GM21737 (cell line): Measurements from ENCODE around the gene CHN2.
"Not testable (repeated sequence)": the region's sequence is repeated elsewhere in the genome, so short reads cannot be mapped to it uniquely, and the experiment has no call there.

Experiments used
- ATAC-seq: cut with Tn5 transposase; IDR thresholded peaks from one replicate; pipeline ENCODE4 v1.9.1; 2021; ENCODE audit warnings: mild to moderate bottlenecking, moderate library complexity; ENCODE audit not compliant: unreplicated experiment

The CHN2 gene

DNA sequence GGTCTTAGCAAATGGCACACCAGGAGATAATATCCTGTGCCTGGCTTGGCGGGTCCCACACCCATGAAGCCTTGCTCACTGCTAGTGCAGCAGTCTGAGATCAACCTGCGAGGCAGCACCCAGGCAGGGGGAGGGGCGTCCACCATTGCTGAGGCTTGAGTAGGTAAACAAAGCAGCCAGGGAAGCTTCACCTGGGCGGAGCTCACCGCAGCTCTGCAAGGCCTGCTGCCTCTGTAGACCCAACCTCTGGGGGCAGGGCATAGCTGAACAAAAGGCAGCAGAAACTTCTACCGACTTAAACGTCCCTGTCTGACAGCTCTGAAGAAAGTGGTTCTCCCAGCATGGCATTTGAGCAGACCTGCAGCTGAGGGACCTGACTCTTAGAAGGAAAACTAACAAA is 334.0 kb downstream of the CHN2 start:
- not testable (repeated sequence) for ATAC-seq
